ENCODE results near the gene LMAN1L.

GRCh38 chr15:74804935-74805334, 7.7 kb upstream of the LMAN1L start:
- TF ChIP-seq EZH2 (IDR thresholded peaks at IDR 0.05; ENCODE audit: insufficient read depth, poor library complexity, severe bottlenecking) (no peak), EZH2phosphoT487 (IDR thresholded peaks at IDR 0.05; ENCODE audit: insufficient read depth, low read depth) (no peak)

Measured in GM23248 (cell line).